Stomach (tissue), 4 donors: ENCODE results near the gene SLC25A23.

Experiments
- EP300 ChIP-seq: sonication (generic); formaldehyde crosslinking; IDR thresholded peaks from one replicate; pipeline ENCODE4 v1.6.1; 2017; ENCODE audit warnings: antibody characterized with exemption
- POLR2A ChIP-seq, 4 donors: fragments of 450-650 bp; IDR thresholded peaks; one replicate each; pipeline ENCODE4 v1.6.1; 2016; ENCODE audit warnings: antibody characterized with exemption in 4 of 4, control low read depth in 2 of 4, mild to moderate bottlenecking in 1 of 4, moderate library complexity in 1 of 4
- POLR2AphosphoS5 ChIP-seq, 3 donors: sonication (generic); formaldehyde crosslinking; IDR thresholded peaks; one replicate each; pipeline ENCODE4 v1.6.1; 2016; ENCODE audit warnings: antibody characterized with exemption in 3 of 3
- TF ChIP-seq, protein P1 (sequence below), 7 experiments: fragments of 450-650 bp in 4 of 7; fragments of 200-600 bp in 3 of 7; sonication (generic) in 3 of 7; IDR thresholded peaks; one replicate each; pipeline ENCODE4 v1.5.1; 2016 to 2019; ENCODE audit warnings: antibody characterized with exemption in 7 of 7, control low read depth in 2 of 7, mild to moderate bottlenecking in 1 of 7

- TF ChIP-seq, protein P1, sequence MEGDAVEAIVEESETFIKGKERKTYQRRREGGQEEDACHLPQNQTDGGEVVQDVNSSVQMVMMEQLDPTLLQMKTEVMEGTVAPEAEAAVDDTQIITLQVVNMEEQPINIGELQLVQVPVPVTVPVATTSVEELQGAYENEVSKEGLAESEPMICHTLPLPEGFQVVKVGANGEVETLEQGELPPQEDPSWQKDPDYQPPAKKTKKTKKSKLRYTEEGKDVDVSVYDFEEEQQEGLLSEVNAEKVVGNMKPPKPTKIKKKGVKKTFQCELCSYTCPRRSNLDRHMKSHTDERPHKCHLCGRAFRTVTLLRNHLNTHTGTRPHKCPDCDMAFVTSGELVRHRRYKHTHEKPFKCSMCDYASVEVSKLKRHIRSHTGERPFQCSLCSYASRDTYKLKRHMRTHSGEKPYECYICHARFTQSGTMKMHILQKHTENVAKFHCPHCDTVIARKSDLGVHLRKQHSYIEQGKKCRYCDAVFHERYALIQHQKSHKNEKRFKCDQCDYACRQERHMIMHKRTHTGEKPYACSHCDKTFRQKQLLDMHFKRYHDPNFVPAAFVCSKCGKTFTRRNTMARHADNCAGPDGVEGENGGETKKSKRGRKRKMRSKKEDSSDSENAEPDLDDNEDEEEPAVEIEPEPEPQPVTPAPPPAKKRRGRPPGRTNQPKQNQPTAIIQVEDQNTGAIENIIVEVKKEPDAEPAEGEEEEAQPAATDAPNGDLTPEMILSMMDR (IDR thresholded peaks at IDR 0.05): no peak
- TF ChIP-seq POLR2A (IDR thresholded peaks at IDR 0.05) (no peak), POLR2AphosphoS5 (IDR thresholded peaks at IDR 0.05) (no peak), EP300 (no peak)
Observed at GRCh38 chr19:6475321-6476108, 15.9 kb upstream of the SLC25A23 start.
